ENCODE results near the gene TPRX2. TPM values are rescaled to one million over a fixed set of nuclear protein-coding genes. Genes with fewer than 3 reads are reported as not detected.

TPRX2 gene
- total and polyA plus RNA-seq, 2 donors, result not detected

Other genes starting within 250 kb of the TPRX2 start
- 53.1 TPM for gene EHD2, start 145.8 kb upstream of the TPRX2 start, total RNA-seq
- 188 TPM for gene EHD2, start 145.8 kb upstream of the TPRX2 start, polyA plus RNA-seq
- gene NOP53, start 113.7 kb upstream of the TPRX2 start, total RNA-seq, result 51.2 TPM
- 690 TPM for gene NOP53, start 113.7 kb upstream of the TPRX2 start, polyA plus RNA-seq
- gene SELENOW, start 80.5 kb upstream of the TPRX2 start, total RNA-seq, result 186 TPM
- gene SELENOW, start 80.5 kb upstream of the TPRX2 start, polyA plus RNA-seq, result 566 TPM
- gene TPRX1, start 54.7 kb upstream of the TPRX2 start, total RNA-seq, result not detected
- not detected for gene TPRX1, start 54.7 kb upstream of the TPRX2 start, polyA plus RNA-seq
- gene CRX, start 37.3 kb upstream of the TPRX2 start, total RNA-seq, result not detected
- gene CRX, start 37.3 kb upstream of the TPRX2 start, polyA plus RNA-seq, result not detected
- 0.90 TPM for gene SULT2A1, start 27.1 kb downstream of the TPRX2 start, total RNA-seq
- 0.68 TPM for gene SULT2A1, start 27.1 kb downstream of the TPRX2 start, polyA plus RNA-seq
- gene BSPH1, start 132.9 kb downstream of the TPRX2 start, total RNA-seq, result not detected
- not detected for gene BSPH1, start 132.9 kb downstream of the TPRX2 start, polyA plus RNA-seq
- gene ELSPBP1, start 135.4 kb downstream of the TPRX2 start, total RNA-seq, result not detected
- gene ELSPBP1, start 135.4 kb downstream of the TPRX2 start, polyA plus RNA-seq, result not detected
- not detected for gene CABP5, start 184.8 kb downstream of the TPRX2 start, total RNA-seq
- gene CABP5, start 184.8 kb downstream of the TPRX2 start, polyA plus RNA-seq, result not detected

Data from urinary bladder (tissue), 2 donors.